Fibroblast of skin of right biceps (primary cell): ENCODE results near the gene AADACL4.
"Not testable (repeated sequence)": the region's sequence is repeated elsewhere in the genome, so short reads cannot be mapped to it uniquely, and the experiment has no call there.

Source experiments
- DNase-seq: peaks from one replicate; pipeline ENCODE4 v3.0.0-alpha.2; 2013

AADACL4 gene

DNA sequence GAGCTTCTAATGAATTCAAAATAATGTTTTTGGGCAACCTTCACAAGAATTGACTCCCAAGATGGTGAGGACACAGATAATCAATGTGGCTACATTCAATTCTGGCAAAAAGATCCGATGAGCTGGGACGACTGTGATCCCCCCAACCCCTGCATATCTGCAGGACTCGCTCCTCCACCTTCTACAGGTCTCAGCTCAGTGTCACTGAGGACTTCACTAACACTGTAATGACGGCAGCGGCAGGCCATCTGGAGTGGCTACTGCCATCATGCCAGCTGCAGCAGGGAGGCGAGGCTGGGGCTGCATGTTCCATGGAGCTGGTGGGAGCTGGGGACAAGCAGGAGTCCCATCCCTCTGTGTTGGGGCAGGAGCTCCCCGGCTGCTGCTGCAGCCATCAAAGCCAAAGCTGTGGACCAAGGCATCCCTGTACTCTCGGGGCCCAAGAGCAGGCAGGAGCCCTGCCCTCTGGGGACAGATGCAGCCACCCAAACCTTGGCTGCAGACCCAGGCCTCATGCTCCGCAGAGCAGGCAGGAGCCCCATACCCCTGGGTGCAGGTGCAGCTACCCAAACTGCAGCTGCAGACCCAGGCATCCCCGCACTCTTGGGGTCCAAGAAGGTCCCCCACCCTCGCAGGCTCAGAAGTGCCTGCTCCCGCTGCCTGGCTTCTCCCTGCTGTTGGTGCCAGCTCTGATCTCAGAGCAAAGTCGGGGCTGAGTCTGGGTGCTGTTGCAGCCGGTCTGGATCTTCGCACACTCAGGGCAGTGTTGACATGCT is 13.7 kb upstream of the AADACL4 start:
- no peak for DNase-seq

DNA sequence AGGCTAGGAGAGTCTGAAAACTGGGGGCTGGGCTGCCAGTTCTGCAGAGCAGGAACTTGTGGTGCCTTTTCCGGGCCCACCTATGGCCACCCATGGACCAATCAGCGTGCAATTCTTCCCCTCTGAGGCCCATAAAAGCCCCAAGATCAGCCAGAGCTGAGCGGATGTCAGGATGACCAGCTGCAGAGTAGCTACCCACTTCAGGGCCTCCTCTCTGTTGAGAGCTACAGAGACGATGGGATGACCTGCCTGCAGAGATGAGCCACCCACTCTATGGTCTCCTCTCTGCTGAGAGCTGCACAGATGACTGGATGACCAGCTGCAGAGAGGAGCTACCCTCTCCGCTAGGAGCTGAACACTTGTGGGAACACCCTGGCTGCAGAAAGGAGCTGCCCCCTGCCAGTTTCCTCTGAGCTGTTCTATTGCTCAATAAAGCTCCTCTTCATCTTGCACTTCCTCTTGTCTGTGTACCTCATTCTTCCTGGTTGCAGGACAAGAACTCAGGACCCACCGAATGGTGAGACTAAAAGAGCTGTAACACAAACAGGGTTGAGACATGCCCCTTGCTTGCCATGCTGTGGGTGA is 12.8 kb upstream of the AADACL4 start:
- no peak for DNase-seq

DNA sequence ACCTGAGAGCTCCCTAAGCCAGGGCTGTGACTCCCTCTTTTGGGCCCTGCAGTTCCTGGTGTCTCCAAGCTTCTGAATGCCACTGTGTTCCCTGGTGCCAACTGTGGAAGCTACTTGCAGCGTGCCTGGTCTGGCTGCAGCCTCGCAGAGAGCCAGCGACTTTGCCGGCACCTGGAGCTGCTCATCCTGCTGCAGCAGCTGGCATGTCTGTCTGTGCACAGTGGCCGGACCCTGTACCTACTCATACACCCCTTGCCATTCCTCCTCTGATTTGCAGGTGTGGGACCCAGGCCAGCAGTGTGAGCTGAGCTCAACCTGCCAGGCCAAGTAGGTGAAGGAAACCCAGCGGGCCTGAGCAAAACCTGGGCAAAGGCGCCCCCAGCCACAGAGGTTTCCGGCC is 12.3 kb upstream of the AADACL4 start:
- no peak for DNase-seq

DNA sequence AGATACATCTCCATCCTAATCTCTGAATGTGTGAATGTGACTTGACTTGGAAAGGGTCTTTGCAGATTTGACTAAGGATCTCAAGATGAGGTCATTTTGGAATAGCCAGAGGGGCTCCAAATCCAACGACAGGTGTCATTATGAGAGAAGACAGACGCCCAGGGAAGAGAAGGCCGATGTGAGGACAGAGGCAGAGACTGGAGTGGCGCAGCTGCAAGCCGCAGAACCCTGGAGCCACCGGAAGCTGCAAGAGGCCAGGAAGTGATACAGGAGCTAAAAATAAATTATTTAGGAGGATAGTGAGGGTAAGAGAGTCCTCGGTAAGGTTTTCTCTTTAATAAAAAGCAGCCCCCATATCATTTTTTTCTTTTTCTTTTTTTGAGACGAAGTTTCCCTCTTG is 9.7 kb upstream of the AADACL4 start:
- no peak for DNase-seq

DNA sequence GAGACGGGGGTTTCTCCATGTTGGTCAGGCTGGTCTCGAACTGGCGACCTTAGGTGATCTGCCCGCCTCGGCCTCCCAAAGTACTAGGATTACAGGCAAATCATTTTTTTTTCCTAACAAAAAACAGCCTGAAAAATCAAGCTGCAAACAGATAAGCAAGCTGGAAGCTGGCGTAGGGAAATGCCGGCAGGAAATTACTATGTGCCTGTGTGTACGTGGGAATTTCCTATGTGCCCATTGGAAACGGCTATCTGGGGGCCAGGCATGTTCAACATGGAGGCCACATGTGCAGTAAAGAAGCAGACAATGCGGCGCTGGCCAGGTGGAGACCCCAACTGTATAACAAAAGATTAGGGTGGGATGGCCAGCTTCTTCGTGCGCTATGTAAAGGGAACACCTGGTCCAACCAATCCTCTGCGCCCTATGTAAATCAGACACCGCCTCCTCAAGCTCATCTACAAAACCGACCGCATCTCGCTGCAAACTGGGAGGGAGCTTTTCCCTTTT is 9.1 kb upstream of the AADACL4 start:
- no peak for DNase-seq

DNA sequence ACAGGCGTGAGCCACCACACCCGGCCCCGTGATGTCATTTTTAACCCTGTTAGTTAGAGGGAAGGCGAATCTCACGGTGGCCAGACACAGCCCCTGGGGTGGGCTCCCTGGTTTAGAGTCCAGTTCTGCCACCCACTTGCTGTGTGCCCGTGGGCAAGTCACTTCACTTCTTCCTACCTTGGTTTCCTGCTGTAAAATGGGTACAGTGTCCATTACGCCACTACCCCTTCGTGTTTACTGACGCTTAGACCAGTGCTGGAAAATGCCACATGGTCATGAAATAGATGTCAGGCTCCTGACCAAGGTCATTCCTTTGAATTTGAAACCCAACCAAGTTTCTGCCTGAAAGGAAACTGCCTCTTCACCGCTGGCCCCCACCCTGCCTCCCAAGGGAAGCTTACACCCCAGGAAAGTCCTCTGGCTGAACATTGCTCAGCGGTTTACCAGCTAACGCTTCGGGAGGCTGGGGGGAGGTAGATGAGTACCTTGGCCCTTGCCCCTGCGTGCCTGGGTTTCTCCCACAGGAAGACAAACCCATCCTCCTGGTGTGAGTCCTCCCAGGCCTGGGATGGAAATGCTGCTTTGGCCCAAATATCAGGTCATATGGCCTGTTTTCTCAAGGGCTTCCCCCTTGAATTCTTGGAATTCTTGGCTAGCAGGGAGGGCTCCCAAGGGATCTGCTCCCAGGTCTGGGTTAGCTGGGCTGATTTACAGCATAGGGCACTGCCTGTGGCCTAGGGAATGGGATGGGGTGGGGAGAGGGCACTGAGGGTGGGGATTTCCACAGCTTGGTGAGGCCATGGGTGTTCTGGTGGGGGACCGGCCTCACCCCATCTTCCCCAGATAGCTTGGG is 7.6 kb upstream of the AADACL4 start:
- peak; percentile 90 for DNase-seq

DNA sequence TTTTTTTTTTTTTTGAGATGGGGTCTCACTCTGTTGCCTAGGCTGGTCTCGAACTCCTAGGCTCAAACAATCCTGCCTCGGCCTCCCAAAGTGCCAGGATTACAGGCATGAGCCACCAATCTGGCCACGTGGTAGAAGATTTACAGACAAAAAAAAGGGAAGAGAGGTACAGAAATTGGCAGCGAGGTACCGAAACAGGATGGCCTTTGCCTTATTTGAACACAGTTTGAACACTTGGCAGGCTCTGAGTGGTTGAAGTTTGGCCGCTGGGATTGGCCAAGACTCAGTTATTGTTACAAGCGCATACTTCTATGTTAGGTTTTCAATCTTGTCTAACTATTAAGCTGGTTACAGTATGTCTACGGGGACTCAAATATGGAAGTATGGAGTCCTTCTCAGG is 6.2 kb upstream of the AADACL4 start:
- DNase-seq = no peak

DNA sequence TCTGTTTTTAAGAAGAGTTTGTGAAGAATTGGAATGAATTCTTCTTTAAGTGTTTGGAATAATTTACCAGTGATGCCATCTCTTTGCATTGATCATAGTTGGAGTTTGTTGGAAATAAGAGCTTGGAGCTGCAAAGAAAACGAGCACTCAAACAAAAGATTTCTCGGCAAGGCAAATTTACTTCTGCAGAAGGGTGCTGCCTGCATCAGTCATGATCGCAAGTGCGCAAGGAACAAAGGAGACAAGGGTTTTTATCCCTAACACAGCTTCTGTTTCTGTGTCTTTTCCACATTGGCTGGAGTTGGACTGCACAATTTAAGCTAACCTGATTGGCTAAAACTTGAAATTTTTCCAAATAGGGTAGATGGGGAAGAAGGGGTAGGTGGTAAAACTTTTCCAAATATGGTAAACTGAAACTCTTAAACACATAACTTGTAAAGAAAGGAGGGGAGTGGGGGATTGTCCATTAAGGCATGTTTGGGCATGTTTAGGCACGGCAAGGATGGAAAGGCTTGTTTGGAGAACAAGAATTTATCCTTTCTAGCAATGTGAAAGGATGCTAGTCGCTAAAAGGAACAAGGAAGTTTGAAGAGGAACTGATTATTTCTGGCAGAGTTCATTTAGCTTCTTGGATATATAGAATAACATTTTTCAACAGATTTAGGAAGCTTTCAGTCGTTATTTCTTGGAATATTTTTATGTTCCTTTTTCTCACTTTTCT is 3.5 kb upstream of the AADACL4 start:
- no peak for DNase-seq

DNA sequence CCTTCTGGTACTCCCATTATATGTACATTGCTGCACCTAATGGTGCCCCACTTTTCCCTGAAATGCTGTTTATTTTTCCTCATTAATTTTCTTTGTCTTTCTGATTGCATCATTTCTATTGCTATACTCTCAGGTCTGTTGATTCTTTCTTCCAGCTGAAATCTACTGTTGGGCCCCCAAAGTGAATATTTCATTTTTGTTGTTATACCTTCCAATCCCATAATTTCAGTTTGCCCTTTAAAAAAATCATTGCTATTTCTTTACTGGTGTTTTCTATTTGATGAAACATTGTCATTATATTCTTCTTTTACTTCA is 3.0 kb upstream of the AADACL4 start:
- DNase-seq = no peak

DNA sequence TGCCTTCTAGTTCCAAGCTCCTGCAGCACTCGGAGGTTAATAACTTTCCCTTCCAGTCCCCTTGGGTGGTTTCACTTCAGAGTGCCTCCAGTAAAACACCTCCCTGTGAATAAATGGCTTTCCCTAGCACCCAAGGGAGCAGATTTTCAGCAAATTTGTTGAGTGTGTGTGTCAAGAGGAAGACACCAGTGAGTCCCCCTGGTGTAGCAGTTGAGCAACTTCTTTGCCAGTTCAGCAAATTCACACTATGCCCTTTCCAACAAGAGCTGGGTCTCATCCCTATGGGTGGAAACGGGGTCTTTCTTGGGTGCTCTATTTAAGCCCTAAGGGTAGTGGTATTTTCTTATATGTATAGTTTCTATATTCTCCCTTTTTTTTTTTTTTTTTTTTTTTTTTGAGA is 806 bp upstream of the AADACL4 start:
- DNase-seq = no peak

DNA sequence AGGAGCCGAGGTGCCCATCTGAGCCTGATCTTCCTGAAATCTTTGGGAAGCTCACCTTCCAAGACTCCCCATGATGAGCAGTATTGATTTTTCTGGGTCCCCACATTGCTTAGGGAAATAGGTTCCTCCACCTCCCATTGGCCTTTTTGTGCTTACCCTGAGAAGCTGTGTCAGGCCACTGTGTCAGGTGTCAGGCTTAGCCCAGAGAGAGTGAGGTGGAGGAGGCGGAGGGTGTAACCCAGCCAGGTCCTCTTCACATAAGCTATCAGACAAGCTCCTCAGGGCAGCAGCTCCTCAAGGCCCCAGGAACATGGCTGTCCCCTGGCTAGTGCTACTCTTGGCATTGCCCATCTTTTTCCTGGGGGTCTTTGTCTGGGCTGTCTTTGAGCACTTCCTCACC is 352 bp downstream of the AADACL4 start:
- no peak for DNase-seq

DNA sequence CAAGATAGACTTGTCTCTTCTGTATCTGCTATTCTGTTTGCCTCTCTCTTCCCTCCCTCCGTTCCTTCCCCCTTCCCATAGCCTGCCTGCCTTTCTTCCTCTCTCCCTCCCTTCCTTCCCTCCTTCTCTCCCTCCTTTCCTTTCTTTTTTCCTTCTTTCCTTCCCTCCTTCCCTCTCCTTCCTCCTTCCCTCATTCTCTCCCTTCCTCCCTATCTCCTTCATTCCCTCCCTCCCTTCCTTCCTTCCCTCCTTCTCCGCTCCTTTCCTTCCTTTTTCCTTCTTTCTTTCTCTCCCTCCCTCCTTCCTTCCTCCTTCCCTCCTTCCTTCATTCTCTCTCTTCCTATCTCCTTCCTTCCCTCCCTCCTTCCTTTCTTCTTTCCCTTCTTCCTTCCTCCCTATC is 944 bp downstream of the AADACL4 start:
- DNase-seq = no peak

DNA sequence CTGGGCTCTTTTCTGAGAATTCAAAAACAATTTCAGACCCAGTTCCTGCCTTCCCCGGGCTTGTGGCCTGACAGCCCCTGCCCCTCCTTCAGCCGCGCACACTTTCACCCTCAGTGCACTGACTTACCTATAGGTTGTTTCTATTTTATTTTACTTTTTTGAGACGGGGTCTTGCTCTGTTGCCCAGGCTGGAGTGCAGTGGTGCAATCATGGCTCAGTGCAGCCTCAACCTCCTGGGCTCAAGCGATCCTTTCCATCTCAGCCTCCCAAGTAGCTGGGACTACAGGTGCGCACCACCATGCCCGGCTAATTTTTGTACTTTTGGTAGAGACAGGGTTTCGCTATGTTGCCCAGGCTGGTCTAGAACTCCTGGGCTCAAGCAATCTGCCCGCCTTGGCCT is 1.5 kb downstream of the AADACL4 start:
- DNase-seq = not testable (repeated sequence)

DNA sequence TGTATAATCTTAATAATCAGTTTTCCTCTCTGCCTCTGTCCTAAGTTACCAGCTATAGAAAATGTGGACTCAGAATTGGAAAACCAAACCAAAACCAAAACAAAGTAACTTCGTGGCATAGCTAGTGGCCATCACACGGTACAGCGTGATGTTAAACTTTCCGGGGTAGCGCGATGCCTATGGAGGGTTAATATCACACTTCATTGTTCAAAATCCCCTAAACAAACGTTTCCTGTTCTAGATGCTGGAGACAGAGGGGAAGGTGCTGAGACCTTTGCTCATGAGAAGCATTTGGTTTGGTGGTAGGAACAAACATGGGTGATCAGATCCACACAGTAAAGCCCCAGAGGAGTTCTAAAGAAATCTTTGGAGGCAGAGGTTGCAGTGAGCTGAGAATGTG is 4.9 kb downstream of the AADACL4 start:
- no peak for DNase-seq

DNA sequence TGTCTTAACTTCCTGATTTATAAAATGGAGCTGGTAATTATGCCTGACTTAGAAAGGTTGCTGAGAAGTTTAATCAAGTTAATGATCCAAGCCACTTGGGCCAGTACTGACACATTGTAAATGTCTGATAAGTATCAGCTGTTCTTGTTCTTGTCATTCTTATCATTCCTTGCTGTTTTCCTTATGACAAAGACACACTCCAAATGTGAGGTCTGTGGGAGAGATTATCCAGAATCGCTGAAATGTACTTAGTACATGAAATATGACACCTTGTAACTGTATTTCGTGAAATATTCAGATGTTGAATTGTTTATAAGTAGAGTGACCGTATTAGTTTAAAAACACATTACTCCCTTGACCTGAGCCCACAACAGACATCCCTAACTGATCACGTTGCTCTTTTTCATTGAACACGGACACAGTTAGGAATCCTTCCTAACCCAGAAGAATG is 6.1 kb downstream of the AADACL4 start:
- peak; percentile 60 for DNase-seq

DNA sequence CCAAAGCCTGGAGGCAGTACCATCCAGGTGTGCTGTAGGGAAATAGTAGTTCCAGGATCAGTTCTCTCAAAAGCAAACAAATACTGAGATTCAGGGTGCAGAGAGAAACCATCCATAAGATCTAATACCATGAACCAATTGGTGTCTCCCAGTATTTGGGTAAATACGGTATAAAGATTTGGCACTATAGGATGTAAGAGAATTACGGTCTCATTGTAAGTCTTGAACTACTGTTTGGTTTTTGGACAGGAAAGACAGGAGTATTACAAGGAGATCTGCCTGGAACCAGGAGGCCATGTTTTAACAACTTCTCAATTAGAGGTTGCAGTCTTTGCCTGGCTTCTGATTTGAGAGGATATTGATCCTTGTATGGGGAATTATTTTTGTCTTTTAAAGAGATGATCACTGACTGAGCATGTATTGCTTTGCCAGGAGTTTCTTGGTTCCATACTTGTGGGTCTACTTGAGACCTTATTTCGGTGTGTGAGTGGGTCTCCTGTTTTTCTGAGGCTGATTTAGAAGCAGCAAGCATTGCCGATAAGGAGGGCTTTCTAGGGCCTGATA is 10.2 kb downstream of the AADACL4 start:
- DNase-seq = peak; percentile 21

DNA sequence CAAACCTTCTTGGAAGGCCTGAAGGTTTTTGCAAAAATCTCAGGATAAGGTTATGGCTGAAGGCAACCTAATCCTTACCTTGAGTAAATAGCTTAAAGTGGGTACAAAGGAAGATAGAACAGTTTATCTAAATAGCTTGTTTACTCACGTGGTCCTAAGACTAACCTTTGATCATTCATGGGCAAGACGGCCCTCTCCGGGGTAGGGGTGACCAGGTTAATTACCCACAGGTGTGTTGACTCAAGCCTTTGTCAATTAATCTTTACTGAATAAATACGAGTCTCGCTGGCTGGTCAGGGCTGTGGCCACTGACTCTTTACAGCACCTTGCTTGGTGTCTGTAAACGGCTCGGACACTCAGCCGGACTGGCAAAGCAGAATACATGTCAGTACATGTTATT is 10.8 kb downstream of the AADACL4 start:
- DNase-seq = no peak

DNA sequence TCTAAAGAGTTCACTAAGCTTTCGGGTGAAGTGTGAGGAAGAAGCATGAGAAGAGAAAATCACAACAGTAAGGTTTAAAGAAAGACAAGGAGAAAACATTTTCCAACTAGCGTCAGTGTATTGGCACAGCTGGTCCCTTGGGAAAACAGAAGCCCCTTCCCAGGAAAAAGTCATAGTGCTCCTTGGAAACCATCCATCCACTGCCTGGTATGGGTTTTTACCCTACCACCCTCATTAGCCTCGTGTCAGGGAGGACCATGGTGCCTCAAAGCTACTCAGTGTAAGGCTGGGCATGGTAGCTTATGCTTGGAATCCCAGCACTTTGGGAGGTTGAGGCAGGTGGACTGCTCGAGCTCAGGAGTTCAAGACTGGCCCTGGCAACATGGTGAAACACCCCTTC is 12.7 kb downstream of the AADACL4 start:
- no peak for DNase-seq

DNA sequence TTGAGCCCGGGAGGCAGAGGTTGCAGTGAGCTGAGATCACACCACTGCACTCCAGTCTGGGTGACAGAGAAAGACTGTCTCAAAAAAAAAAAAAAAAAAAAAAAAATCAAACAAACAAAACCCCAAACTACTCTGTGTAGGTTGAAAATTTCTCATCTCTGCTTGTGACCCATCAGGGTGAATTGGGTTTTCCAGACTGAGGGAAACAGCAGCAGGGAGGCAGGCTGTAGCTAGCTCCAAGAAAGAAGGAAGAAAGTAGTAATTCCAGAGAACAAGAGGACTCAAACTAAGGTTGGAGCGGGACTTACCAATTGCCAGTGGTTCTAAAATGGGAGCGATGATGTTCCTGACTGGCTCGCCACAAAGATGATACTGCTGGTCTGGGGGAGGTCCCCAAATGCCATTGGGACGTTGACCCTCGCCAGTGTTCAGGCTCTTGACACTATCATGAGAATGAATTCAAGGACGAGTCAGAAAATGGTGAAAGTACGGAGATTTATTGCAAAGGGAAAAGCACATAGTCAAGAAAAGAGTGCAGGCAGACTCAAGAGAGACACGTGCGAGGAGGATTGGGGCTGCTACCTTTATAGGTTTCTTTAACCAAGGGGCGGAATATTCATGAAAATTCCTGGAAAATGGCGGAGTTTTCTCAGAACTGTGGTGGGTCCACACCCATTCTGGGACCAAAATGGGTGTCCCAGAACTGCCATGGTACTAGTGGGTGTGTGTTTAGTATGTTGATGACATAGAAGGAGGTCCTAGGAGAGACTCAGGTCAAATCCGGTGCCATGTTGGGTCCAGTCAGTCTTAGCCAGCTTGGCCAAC is 13.4 kb downstream of the AADACL4 start:
- no peak for DNase-seq

DNA sequence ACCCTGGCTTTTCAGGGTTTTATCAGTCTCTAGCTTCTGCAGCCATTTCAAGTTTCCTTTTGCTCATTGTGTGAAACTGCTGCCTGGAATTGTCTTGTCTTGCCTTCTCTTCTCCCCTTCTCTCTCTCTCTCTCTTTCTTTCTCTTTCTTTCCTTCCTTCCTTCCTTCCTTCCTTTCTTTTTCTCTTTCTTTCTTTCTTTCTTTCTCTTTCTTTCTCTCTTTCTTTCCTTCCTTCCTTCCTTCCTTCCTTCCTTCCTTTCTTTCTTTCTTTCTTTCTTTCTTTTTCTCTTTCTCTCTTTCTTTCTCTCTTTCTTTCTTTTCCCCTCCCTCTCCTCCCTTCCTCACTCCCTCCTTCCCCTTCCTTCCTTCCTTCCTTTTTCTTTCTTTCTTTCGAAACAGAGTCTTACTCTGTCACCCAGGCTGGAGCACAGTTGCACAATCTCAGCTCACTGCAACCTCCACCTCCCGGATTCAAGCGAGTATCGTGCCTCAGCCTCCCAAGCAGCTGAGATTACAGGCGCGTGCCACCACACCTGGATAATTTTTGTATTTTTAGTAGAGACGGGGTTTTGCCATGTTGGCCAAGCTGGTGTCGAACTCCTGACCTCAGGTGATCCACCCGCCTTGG is 14.1 kb downstream of the AADACL4 start:
- DNase-seq = not testable (repeated sequence)
